SU-DHL-6 (cell line): ENCODE results near the gene TOM1.

Experiments
- CTCF ChIP-seq: fragments of 200-600 bp; sonication (generic); IDR thresholded peaks from one replicate; pipeline ENCODE4 v1.5.1; 2017; ENCODE audit warnings: antibody characterized with exemption, mild to moderate bottlenecking, low read length, moderate library complexity; ENCODE audit not compliant: insufficient read depth, poor library complexity, severe bottlenecking
- EZH2phosphoT487 ChIP-seq: fragments of 200-600 bp; sonication (generic), shearing (Covaris generic); conservative IDR thresholded peaks from 2 replicates; pipeline ENCODE4 v1.6.1; 2018; ENCODE audit warnings: mild to moderate bottlenecking, antibody characterized with exemption, low read length, moderate library complexity, mixed read lengths

- no peak for TF ChIP-seq CTCF
- TF ChIP-seq EZH2phosphoT487 = no peak
Measured at GRCh38 chr22:35342390-35342789, 42.7 kb downstream of the TOM1 start.
